ENCODE data around the gene MT1M.
"Not testable (repeated sequence)": the region's sequence is repeated elsewhere in the genome, so short reads cannot be mapped to it uniquely, and the experiment has no call there.

Gene MT1M

GRCh38 chr16:56608876-56609462, 23.5 kb upstream of the MT1M start:
- no peak for DNase-seq

- DNase-seq, result peak; percentile 98
These were observed 23.0 kb upstream of the MT1M start for GRCh38 chr16:56609463-56609921.

GRCh38 chr16:56610017-56610608, 22.3 kb upstream of the MT1M start:
- peak; percentile 99 for DNase-seq

- DNase-seq, result no peak
These were observed 21.8 kb upstream of the MT1M start for GRCh38 chr16:56610609-56611111.

GRCh38 chr16:56611281-56611833, 21.1 kb upstream of the MT1M start:
- peak; percentile 71 for DNase-seq

- DNase-seq, result no peak
These were observed 18.8 kb upstream of the MT1M start for GRCh38 chr16:56613706-56614105.

- DNase-seq, result no peak
These were observed 17.9 kb upstream of the MT1M start for GRCh38 chr16:56614549-56614991.

- DNase-seq, result no peak
These were observed 17.1 kb upstream of the MT1M start for GRCh38 chr16:56615353-56615752.

- no peak for DNase-seq
These were observed 15.7 kb upstream of the MT1M start for GRCh38 chr16:56616608-56617211.

- peak; percentile 39 for DNase-seq
These were observed 15.0 kb upstream of the MT1M start for GRCh38 chr16:56617212-56618085.

- no peak for DNase-seq
These were observed 14.3 kb upstream of the MT1M start for GRCh38 chr16:56618138-56618537.

GRCh38 chr16:56620339-56620897, 12.0 kb upstream of the MT1M start:
- no peak for DNase-seq

- not testable (repeated sequence) for DNase-seq
These were observed 10.6 kb upstream of the MT1M start for GRCh38 chr16:56621665-56622445.

GRCh38 chr16:56623184-56623583, 9.3 kb upstream of the MT1M start:
- DNase-seq, result not testable (repeated sequence)

GRCh38 chr16:56623637-56624036, 8.8 kb upstream of the MT1M start:
- DNase-seq, result no peak

GRCh38 chr16:56625140-56625942, 7.1 kb upstream of the MT1M start, which contains the start of gene MT1E:
Gene MT1E, plus strand, starts transcription at chr16:56625781. Its CDS starts 71 bp downstream, at chr16:56625852.
- peak; percentile 87 for DNase-seq

- DNase-seq, result peak; percentile 57
These were observed 6.4 kb upstream of the MT1M start for GRCh38 chr16:56625943-56626654.

- DNase-seq, result no peak
These were observed 5.8 kb upstream of the MT1M start for GRCh38 chr16:56626685-56627084.

GRCh38 chr16:56628486-56629350, 3.7 kb upstream of the MT1M start:
- no peak for DNase-seq
